ENCODE data around the gene BHMT. TPM values are rescaled to one million over a fixed set of nuclear protein-coding genes. Genes with fewer than 3 reads are reported as not detected.

Gene BHMT
- total RNA-seq, 6 experiments from 2014 or later: not detected

GRCh38 chr5:79181419-79182022 is 69.9 kb downstream of the BHMT start:
- Mint-ChIP-seq H3K9me3 (no peaks in the 10 kb centered on the region), H3K27me3 (ENCODE audit: insufficient read depth) (0 out of 2 replicates have a peak, but pooled peaks cover 1% of the 10 kb centered on the region), H3K4me3 (no peak overlapping the region), H3K4me1 (ENCODE audit: low read depth) (peaks cover 7% of the 10 kb centered on the region; the same call in 1 of the 2 replicates), H3K27ac (no peak overlapping the region), H3K36me3 (ENCODE audit: low read depth) (no peaks in the 10 kb centered on the region)
- DNase-seq: no peak
- TF ChIP-seq, protein P1, sequence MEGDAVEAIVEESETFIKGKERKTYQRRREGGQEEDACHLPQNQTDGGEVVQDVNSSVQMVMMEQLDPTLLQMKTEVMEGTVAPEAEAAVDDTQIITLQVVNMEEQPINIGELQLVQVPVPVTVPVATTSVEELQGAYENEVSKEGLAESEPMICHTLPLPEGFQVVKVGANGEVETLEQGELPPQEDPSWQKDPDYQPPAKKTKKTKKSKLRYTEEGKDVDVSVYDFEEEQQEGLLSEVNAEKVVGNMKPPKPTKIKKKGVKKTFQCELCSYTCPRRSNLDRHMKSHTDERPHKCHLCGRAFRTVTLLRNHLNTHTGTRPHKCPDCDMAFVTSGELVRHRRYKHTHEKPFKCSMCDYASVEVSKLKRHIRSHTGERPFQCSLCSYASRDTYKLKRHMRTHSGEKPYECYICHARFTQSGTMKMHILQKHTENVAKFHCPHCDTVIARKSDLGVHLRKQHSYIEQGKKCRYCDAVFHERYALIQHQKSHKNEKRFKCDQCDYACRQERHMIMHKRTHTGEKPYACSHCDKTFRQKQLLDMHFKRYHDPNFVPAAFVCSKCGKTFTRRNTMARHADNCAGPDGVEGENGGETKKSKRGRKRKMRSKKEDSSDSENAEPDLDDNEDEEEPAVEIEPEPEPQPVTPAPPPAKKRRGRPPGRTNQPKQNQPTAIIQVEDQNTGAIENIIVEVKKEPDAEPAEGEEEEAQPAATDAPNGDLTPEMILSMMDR (IDR thresholded peaks at IDR 0.05): no peak

Other genes with a start within 250 kb of the BHMT start
- 10 to 100 TPM; 24.4 to 32.7 (median 27.8) TPM for gene ARSB, start 126.5 kb upstream of the BHMT start, total RNA-seq (2021; fragmentation: NEBNext Ultra II Directional; extraction: Animal tissue kit (Norgen Biotek cat#: 25700))
- under 1 TPM in 5 of 6 experiments, not detected in 1; 0.18 to 0.58 (median 0.52) TPM for gene DMGDH, start 42.1 kb upstream of the BHMT start, total RNA-seq (2021; fragmentation: NEBNext Ultra II Directional; extraction: Animal tissue kit (Norgen Biotek cat#: 25700))
- gene BHMT2, start 42.0 kb upstream of the BHMT start, total RNA-seq (2021; fragmentation: NEBNext Ultra II Directional; extraction: Animal tissue kit (Norgen Biotek cat#: 25700)): 1 to 10 TPM in 3 of 6 experiments, under 1 TPM in 1, not detected in 2; 0.85 to 1.6 (median 1.1) TPM
- gene JMY, start 124.3 kb downstream of the BHMT start, total RNA-seq (2021; fragmentation: NEBNext Ultra II Directional; extraction: Animal tissue kit (Norgen Biotek cat#: 25700)): 1 to 10 TPM; 5.0 to 9.7 (median 5.6) TPM

Measured in HFFc6 (cell line).